Measurements from ENCODE around the gene TAS2R31. TPM values are rescaled to one million over a fixed set of nuclear protein-coding genes. Genes with fewer than 3 reads are reported as not detected.
"Not testable (repeated sequence)": the region's sequence is repeated elsewhere in the genome, so short reads cannot be mapped to it uniquely, and the experiment has no call there.

TAS2R31 gene
- total and polyA plus RNA-seq, 2 donors (not counting 3 experiments of a cell fraction or from before 2014, with no cell fraction given) = 0.12 to 3.2 TPM

- Histone ChIP-seq H3K9me1 (replicated peaks; ENCODE audit: control insufficient read depth, extremely low read depth, insufficient read depth, low read length) (no peaks in the 10 kb centered on the region), H3K27me3 (ENCODE audit: control insufficient read depth in 2 of 2, insufficient read depth in 2 of 2, low read length in 2 of 2) (no peaks in the 10 kb centered on the region), H3K4me1 (ENCODE audit: control insufficient read depth, extremely low read depth, insufficient read depth, low read length) (no peaks in the 10 kb centered on the region), H3K9ac (replicated peaks; ENCODE audit: extremely low read depth, insufficient read depth, low read length) (no peak overlapping the region), H2AFZ (ENCODE audit: low read depth, low read length) (no peak overlapping the region), H3K27ac (ENCODE audit: insufficient read depth, low read depth, low read length) (no peak overlapping the region), H3K4me3 (replicated peaks in 1 of 3; ENCODE audit: insufficient read depth in 1 of 3, low read depth in 1 of 3, low read length in 3 of 3) (no peak overlapping the region), H3K79me2 (ENCODE audit: control insufficient read depth, insufficient read depth, low read length) (peaks cover 4% of the 10 kb centered on the region), H3K36me3 (ENCODE audit: control insufficient read depth in 2 of 2, extremely low read depth in 1 of 2, insufficient read depth in 2 of 2, low read length in 2 of 2) (no peaks in the 10 kb centered on the region), H3K4me2 (ENCODE audit: insufficient read depth, low read length) (no peak overlapping the region), H3K9me3 (replicated peaks; ENCODE audit: control insufficient read depth, insufficient read depth, low read length) (no peaks in the 10 kb centered on the region), H4K20me1 (replicated peaks; ENCODE audit: control insufficient read depth, extremely low read depth, insufficient read depth, low read length) (no peaks in the 10 kb centered on the region)
- BruUV-seq (replicated peaks) = no TSS peak
- dilution Hi-C loops (cut with MboI; ENCODE audit: extremely low pct_ligation_motif_present, low sequenced_read_pairs) = no loop called here
- ChIA-PET POLR2A (no interaction called here), CTCF (no interaction called here)
- DNase-seq (ENCODE audit: low read depth, low spot score) (no peak), FAIRE-seq (no peak)
- intact Hi-C loops (cut with micrococcal nuclease) = loop anchor here (2.0 kb wide), 1 partner anchor 71 kb away; no protein-coding TSS in a partner anchor
- TF ChIP-seq POLR2AphosphoS5 (IDR thresholded peaks at IDR 0.05; ENCODE audit: insufficient read depth, low read depth, low read length) (no peak), JUN (IDR thresholded peaks at IDR 0.05; ENCODE audit: borderline replicate concordance, insufficient read depth, insufficient read length, low read depth) (no peak), MAX (IDR thresholded peaks at IDR 0.05; ENCODE audit: insufficient read depth, insufficient read length) (no peak), GATA2 (IDR thresholded peaks at IDR 0.05; ENCODE audit: insufficient read depth, insufficient read length, low read depth, low read length) (no peak), MYC (IDR thresholded peaks at IDR 0.05; ENCODE audit: low read depth, low read length) (no peak), FOS (IDR thresholded peaks at IDR 0.05; ENCODE audit: borderline replicate concordance, insufficient read depth, low read length) (no peak), EZH2 (IDR thresholded peaks at IDR 0.05; ENCODE audit: borderline replicate concordance, low read depth, low read length, severe bottlenecking) (no peak), POLR2A (IDR thresholded peaks at IDR 0.05; ENCODE audit: low read depth, low read length) (no peak)
- TF ChIP-seq, protein P1, sequence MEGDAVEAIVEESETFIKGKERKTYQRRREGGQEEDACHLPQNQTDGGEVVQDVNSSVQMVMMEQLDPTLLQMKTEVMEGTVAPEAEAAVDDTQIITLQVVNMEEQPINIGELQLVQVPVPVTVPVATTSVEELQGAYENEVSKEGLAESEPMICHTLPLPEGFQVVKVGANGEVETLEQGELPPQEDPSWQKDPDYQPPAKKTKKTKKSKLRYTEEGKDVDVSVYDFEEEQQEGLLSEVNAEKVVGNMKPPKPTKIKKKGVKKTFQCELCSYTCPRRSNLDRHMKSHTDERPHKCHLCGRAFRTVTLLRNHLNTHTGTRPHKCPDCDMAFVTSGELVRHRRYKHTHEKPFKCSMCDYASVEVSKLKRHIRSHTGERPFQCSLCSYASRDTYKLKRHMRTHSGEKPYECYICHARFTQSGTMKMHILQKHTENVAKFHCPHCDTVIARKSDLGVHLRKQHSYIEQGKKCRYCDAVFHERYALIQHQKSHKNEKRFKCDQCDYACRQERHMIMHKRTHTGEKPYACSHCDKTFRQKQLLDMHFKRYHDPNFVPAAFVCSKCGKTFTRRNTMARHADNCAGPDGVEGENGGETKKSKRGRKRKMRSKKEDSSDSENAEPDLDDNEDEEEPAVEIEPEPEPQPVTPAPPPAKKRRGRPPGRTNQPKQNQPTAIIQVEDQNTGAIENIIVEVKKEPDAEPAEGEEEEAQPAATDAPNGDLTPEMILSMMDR (IDR thresholded peaks at IDR 0.05; ENCODE audit: extremely low read depth in 1 of 2, insufficient read depth in 1 of 2, low read depth in 1 of 2, low read length in 2 of 2) = no peak
Measured at GRCh38 chr12:11055306-11055705, 24.1 kb upstream of the TAS2R31 start.

DNA sequence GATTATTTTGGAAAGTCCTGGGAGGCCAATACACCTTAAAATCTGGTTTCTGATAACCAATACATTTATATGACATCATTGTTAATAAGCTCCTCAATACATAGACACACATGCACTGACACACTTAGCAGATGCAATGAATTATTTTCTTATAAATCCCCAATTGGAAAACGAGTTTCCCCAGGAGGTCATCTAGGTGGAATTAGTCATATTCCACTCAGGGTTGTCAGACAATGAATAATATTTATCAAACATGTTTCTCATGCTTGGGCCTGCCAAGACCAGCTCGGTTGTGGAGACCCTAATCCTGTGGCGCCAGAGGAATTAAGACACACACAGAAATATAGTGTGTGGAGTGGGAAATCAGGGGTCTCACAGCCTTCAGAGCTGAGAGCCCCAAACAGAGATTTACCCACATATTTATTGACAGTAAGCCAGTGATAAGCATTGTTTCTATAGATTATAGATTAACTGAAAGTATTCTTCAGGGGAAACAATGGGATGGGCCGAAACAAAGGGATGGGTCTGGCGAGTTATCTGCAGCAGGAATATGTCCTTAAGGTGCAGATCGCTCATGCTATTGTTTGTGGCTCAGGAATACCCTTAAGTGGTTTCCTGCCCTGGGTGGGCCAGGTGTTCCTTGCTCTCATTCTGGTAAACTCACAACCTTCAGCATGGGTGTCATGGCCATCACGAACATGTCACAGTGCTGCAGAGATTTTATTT is 18.8 kb upstream of the TAS2R31 start:
- H4K20me1 ChIP-seq (replicated peaks; ENCODE audit: control insufficient read depth, extremely low read depth, insufficient read depth, low read length); intact Hi-C loops (cut with micrococcal nuclease); H3K79me2 ChIP-seq (ENCODE audit: control insufficient read depth, insufficient read depth, low read length); FAIRE-seq; H3K36me3 ChIP-seq (ENCODE audit: control insufficient read depth in 2 of 2, extremely low read depth in 1 of 2, insufficient read depth in 2 of 2, low read length in 2 of 2); H3K9ac ChIP-seq (replicated peaks; ENCODE audit: extremely low read depth, insufficient read depth, low read length); H3K27ac ChIP-seq (ENCODE audit: insufficient read depth, low read depth, low read length); dilution Hi-C loops (cut with MboI; ENCODE audit: extremely low pct_ligation_motif_present, low sequenced_read_pairs); H3K9me1 ChIP-seq (replicated peaks; ENCODE audit: control insufficient read depth, extremely low read depth, insufficient read depth, low read length); H3K27me3 ChIP-seq (ENCODE audit: control insufficient read depth in 2 of 2, insufficient read depth in 2 of 2, low read length in 2 of 2); H3K4me2 ChIP-seq (ENCODE audit: insufficient read depth, low read length); H3K4me1 ChIP-seq (ENCODE audit: control insufficient read depth, extremely low read depth, insufficient read depth, low read length); H3K9me3 ChIP-seq (replicated peaks; ENCODE audit: control insufficient read depth, insufficient read depth, low read length); H3K4me3 ChIP-seq (replicated peaks in 1 of 3; ENCODE audit: insufficient read depth in 1 of 3, low read depth in 1 of 3, low read length in 3 of 3); POLR2A ChIA-PET; DNase-seq (ENCODE audit: low read depth, low spot score); H2AFZ ChIP-seq (ENCODE audit: low read depth, low read length); CTCF ChIA-PET; BruUV-seq (replicated peaks): not testable (repeated sequence)

DNA sequence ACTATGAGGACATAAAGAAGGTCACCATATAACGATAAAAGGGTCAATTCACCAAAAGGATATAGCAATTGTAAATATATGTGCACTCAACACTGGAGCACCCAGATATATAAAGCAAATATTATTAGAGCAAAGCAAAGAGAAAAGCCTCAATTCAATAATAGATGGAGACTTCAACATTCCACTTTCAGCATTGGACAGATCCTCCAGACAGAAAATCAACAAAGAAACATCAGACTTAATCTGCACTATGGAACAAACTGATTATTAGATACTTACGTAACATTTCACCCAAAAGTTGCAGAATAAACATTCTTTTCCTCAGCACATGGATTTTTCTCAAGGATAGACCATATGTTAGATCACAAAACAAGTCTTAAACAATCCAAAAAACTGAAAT is 10.2 kb upstream of the TAS2R31 start:
- H3K9me3 ChIP-seq (replicated peaks; ENCODE audit: control insufficient read depth, insufficient read depth, low read length); H3K4me1 ChIP-seq (ENCODE audit: control insufficient read depth, extremely low read depth, insufficient read depth, low read length); dilution Hi-C loops (cut with MboI; ENCODE audit: extremely low pct_ligation_motif_present, low sequenced_read_pairs); H3K9me1 ChIP-seq (replicated peaks; ENCODE audit: control insufficient read depth, extremely low read depth, insufficient read depth, low read length); BruUV-seq (replicated peaks); H3K79me2 ChIP-seq (ENCODE audit: control insufficient read depth, insufficient read depth, low read length); DNase-seq (ENCODE audit: low read depth, low spot score); CTCF ChIA-PET; H3K36me3 ChIP-seq (ENCODE audit: control insufficient read depth in 2 of 2, extremely low read depth in 1 of 2, insufficient read depth in 2 of 2, low read length in 2 of 2); H3K27ac ChIP-seq (ENCODE audit: insufficient read depth, low read depth, low read length); H4K20me1 ChIP-seq (replicated peaks; ENCODE audit: control insufficient read depth, extremely low read depth, insufficient read depth, low read length); H3K4me2 ChIP-seq (ENCODE audit: insufficient read depth, low read length); H3K4me3 ChIP-seq (replicated peaks in 1 of 3; ENCODE audit: insufficient read depth in 1 of 3, low read depth in 1 of 3, low read length in 3 of 3); intact Hi-C loops (cut with micrococcal nuclease); H3K9ac ChIP-seq (replicated peaks; ENCODE audit: extremely low read depth, insufficient read depth, low read length); FAIRE-seq; H3K27me3 ChIP-seq (ENCODE audit: control insufficient read depth in 2 of 2, insufficient read depth in 2 of 2, low read length in 2 of 2); POLR2A ChIA-PET; H2AFZ ChIP-seq (ENCODE audit: low read depth, low read length): not testable (repeated sequence)

All from endothelial cell of umbilical vein (primary cell).